ENCODE results near the gene RFC4. TPM values are rescaled to one million over a fixed set of nuclear protein-coding genes. Genes with fewer than 3 reads are reported as not detected.

The RFC4 gene
- total and polyA plus RNA-seq, 9 of the 15 experiments (the other 6 are each of a cell fraction or from before 2014, with no cell fraction given) = 105 to 227 (median 180) TPM

DNA sequence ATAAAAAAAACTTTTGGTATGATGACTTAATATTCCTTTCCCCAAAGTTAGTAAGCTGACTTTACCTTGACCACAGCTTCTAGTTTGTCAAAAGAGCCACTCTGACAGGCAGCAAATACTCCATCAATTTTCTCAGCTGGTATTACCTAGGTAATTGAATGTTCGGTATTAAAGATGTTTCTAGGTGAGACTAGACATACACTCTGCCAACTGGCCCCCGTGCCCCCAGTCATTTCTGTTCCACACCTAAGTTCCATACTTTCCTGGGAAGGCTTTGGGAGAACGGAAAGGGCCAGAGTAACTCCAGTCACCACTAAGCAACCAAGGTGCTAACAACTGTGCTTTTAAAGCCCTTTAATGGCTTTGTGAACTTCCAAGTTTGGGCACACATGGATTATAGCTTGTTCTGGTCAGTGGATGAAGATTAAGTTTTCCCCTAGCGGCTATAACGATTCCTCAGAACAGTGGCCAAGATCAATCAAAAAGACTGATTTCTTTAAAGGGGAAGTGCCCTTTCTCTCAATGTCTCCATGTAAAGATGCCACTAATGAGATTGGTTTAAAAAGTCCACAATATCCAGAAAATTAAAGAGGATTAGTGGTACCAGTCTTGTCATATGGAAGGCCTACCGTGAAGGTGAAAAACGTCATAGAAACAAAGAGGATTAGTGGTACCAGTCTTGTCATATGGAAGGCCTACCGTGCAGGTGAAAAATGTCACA lies 15.9 kb downstream of the RFC4 start (continued):
- TF ChIP-seq RBM15 (IDR thresholded peaks at IDR 0.05; ENCODE audit: insufficient read depth, low read length) (no peak), DPF2 (IDR thresholded peaks at IDR 0.05) (no peak), RBM25 (IDR thresholded peaks at IDR 0.05; ENCODE audit: low read depth, low read length, severe bottlenecking) (no peak), SAP30 (IDR thresholded peaks at IDR 0.05; ENCODE audit: borderline replicate concordance, insufficient read depth, low read depth, low read length, poor library complexity, severe bottlenecking) (no peak), PHF20 (IDR thresholded peaks at IDR 0.05; ENCODE audit: partially characterized antibody) (no peak), BRF1 (IDR thresholded peaks at IDR 0.05; ENCODE audit: borderline replicate concordance, extremely low read depth, insufficient read length) (no peak), PRPF4 (IDR thresholded peaks at IDR 0.05; ENCODE audit: insufficient read depth, low read depth, low read length, poor library complexity, severe bottlenecking) (no peak), TCF3 (CRISPR knock-in tag; IDR thresholded peaks at IDR 0.05) (no peak), POLR3G (IDR thresholded peaks at IDR 0.05; ENCODE audit: extremely low read depth, insufficient read length, insufficient replicate concordance) (no peak), ATF1 (CRISPR knock-in tag; IDR thresholded peaks at IDR 0.05) (no peak), ATF1 (tag; IDR thresholded peaks at IDR 0.05) (peak; percentile 17; the same call in 1 of the 2 replicates), ZNF274 (IDR thresholded peaks at IDR 0.05; ENCODE audit: borderline replicate concordance, low read depth, low read length) (no peak), RNF2 (IDR thresholded peaks at IDR 0.05) (no peak), POLR2H (tag; IDR thresholded peaks at IDR 0.05; ENCODE audit: low read depth) (peak; percentile 65; the same call in 1 of the 2 replicates), CSDE1 (IDR thresholded peaks at IDR 0.05) (no peak), NCOR1 (IDR thresholded peaks at IDR 0.05) (0 out of 2 replicates have a peak, but pooled peaks have one; percentile 5)
- TF ChIP-seq, protein P1, sequence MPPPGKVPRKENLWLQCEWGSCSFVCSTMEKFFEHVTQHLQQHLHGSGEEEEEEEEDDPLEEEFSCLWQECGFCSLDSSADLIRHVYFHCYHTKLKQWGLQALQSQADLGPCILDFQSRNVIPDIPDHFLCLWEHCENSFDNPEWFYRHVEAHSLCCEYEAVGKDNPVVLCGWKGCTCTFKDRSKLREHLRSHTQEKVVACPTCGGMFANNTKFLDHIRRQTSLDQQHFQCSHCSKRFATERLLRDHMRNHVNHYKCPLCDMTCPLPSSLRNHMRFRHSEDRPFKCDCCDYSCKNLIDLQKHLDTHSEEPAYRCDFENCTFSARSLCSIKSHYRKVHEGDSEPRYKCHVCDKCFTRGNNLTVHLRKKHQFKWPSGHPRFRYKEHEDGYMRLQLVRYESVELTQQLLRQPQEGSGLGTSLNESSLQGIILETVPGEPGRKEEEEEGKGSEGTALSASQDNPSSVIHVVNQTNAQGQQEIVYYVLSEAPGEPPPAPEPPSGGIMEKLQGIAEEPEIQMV (tag; conservative IDR thresholded peaks at IDR 0.05; ENCODE audit: low read depth) = no peak
- TF ChIP-seq, protein P2, sequence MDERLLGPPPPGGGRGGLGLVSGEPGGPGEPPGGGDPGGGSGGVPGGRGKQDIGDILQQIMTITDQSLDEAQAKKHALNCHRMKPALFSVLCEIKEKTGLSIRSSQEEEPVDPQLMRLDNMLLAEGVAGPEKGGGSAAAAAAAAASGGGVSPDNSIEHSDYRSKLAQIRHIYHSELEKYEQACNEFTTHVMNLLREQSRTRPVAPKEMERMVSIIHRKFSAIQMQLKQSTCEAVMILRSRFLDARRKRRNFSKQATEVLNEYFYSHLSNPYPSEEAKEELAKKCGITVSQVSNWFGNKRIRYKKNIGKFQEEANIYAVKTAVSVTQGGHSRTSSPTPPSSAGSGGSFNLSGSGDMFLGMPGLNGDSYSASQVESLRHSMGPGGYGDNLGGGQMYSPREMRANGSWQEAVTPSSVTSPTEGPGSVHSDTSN (CRISPR knock-in tag; IDR thresholded peaks at IDR 0.05; ENCODE audit: low read depth) = no peak
- TF ChIP-seq, protein P2 (tag; conservative IDR thresholded peaks at IDR 0.05; ENCODE audit: low read depth) = no peak; the same call in 1 of the 2 replicates
- TF ChIP-seq, protein P3, sequence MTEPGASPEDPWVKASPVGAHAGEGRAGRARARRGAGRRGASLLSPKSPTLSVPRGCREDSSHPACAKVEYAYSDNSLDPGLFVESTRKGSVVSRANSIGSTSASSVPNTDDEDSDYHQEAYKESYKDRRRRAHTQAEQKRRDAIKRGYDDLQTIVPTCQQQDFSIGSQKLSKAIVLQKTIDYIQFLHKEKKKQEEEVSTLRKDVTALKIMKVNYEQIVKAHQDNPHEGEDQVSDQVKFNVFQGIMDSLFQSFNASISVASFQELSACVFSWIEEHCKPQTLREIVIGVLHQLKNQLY (CRISPR knock-in tag; conservative IDR thresholded peaks at IDR 0.05) = 0 out of 4 replicates have a peak, but pooled peaks of 1 of the 2 experiments have one; percentile 68
- TF ChIP-seq, protein P4, sequence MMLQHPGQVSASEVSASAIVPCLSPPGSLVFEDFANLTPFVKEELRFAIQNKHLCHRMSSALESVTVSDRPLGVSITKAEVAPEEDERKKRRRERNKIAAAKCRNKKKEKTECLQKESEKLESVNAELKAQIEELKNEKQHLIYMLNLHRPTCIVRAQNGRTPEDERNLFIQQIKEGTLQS (IDR thresholded peaks at IDR 0.05) = no peak
- TF ChIP-seq, protein P4 (CRISPR knock-in tag; conservative IDR thresholded peaks at IDR 0.05) = 0 out of 2 replicates have a peak, but pooled peaks have one; percentile 29

All from K562 (cell line).